Parathyroid adenoma (tissue), 2 donors: ENCODE measurements around the gene RASSF4.

ENCODE experiments used
- H2AFZ ChIP-seq: fragments of 300-600 bp; sonication (generic); one replicate; pipeline ENCODE4 v1.7.0; 2017; ENCODE audit warnings: antibody characterized with exemption, mild to moderate bottlenecking
- H3K27ac ChIP-seq: fragments of 300-600 bp; sonication (generic); one replicate; pipeline ENCODE4 v1.7.0; 2017
- H3K27me3 ChIP-seq: fragments of 300-600 bp; sonication (generic); one replicate; pipeline ENCODE4 v1.7.0; 2017; ENCODE audit warnings: low read length; ENCODE audit not compliant: control insufficient read depth, insufficient read depth
- H3K36me3 ChIP-seq: fragments of 300-600 bp; sonication (generic); one replicate; pipeline ENCODE4 v1.7.0; 2017; ENCODE audit warnings: low read length; ENCODE audit not compliant: control insufficient read depth, insufficient read depth
- H3K4me1 ChIP-seq: fragments of 300-600 bp; sonication (generic); one replicate; pipeline ENCODE4 v1.7.0; 2017; ENCODE audit warnings: control low read depth
- H3K4me2 ChIP-seq: fragments of 300-600 bp; sonication (generic); one replicate; pipeline ENCODE4 v1.7.0; 2017; ENCODE audit warnings: low read length
- H3K4me3 ChIP-seq: fragments of 300-600 bp; sonication (generic); one replicate; pipeline ENCODE4 v1.7.0; 2017; ENCODE audit warnings: low read depth, low read length
- H3K79me2 ChIP-seq: fragments of 300-600 bp; sonication (generic); one replicate; pipeline ENCODE4 v1.7.0; 2017; ENCODE audit warnings: control low read depth
- H3K9ac ChIP-seq: fragments of 300-600 bp; sonication (generic); one replicate; pipeline ENCODE4 v1.7.0; 2017; ENCODE audit warnings: mild to moderate bottlenecking
- H3K9me3 ChIP-seq: fragments of 300-600 bp; sonication (generic); one replicate; pipeline ENCODE4 v1.7.0; 2017; ENCODE audit warnings: low read length; ENCODE audit not compliant: control insufficient read depth
- TF ChIP-seq, protein P1 (sequence below): fragments of 300-600 bp; sonication (generic); IDR thresholded peaks from one replicate; pipeline ENCODE4 v1.7.0; 2017; ENCODE audit warnings: antibody characterized with exemption, mild to moderate bottlenecking
- donor health status: primary hyperparathyroidism.

Gene RASSF4

DNA sequence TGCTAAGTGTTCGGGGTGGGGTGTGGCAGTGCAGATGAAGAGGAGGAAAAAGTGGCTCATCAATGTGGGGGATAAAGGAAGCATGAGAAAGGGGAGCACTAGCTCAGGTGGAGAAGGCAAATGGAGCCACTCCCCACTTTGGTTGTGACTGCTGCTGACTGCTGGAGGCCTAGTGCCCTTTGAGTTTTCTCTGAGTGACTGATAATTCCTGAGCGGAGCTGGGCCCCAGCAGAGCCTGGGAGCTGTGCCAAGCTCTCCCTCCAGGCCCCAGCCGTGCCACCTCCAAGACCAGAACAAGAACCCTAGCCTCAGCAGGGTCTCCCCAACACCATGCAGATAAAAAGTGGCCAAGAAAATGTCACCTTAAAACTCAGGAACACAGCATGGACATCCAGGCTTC, 9.7 kb upstream of the RASSF4 start:
- Histone ChIP-seq H3K27ac (no peak overlapping the region), H3K9me3 (no peaks in the 10 kb centered on the region), H3K4me2 (no peak overlapping the region), H3K9ac (no peak overlapping the region), H3K4me3 (no peak overlapping the region), H3K27me3 (no peaks in the 10 kb centered on the region), H3K79me2 (no peaks in the 10 kb centered on the region), H3K4me1 (no peaks in the 10 kb centered on the region), H3K36me3 (no peaks in the 10 kb centered on the region), H2AFZ (no peak overlapping the region)
- TF ChIP-seq, protein P1, sequence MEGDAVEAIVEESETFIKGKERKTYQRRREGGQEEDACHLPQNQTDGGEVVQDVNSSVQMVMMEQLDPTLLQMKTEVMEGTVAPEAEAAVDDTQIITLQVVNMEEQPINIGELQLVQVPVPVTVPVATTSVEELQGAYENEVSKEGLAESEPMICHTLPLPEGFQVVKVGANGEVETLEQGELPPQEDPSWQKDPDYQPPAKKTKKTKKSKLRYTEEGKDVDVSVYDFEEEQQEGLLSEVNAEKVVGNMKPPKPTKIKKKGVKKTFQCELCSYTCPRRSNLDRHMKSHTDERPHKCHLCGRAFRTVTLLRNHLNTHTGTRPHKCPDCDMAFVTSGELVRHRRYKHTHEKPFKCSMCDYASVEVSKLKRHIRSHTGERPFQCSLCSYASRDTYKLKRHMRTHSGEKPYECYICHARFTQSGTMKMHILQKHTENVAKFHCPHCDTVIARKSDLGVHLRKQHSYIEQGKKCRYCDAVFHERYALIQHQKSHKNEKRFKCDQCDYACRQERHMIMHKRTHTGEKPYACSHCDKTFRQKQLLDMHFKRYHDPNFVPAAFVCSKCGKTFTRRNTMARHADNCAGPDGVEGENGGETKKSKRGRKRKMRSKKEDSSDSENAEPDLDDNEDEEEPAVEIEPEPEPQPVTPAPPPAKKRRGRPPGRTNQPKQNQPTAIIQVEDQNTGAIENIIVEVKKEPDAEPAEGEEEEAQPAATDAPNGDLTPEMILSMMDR = no peak

DNA sequence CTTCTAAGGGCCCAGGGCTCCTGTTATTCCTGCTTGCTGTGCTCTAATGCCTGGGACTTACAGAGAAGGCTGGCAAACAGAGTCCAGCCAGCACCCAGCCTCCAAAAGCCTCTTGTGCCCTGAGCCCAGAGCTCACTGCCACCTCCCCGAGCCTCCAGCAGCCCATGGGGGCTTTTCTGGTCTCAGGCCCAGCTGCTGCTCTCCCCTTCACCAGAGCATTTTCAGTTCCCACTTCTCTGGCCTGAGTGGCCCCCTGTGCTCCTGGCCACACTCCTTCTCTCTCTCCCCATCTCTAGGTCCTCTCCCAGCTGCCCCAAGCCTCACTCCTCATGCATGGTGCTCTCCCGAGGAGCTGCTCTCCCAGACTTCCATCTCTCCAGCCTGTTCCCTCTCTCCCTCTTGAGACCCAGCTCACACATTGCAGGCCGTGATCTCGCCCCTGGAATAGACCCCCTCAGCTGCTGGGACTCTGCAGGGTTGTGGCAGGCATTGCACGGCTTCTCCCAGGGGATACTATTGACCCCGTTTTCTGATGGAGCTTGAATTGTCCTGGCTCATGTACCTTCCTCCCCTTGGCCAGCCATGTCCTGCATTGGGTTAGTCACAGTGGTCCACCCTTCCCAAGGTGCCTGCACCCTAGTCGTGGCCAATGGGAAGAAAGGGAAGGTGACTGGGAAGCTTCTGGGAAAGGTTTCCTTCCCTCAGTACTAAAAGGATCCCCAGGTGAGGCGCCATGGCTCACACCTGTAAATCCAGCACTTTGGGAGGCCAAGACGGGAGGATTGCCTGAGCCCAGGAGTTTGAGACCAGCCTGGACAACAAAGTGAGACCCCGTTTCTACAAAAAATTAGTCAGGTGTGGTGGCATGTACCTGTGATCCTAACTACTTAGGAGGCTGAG, 9.0 kb upstream of the RASSF4 start:
- Histone ChIP-seq H3K4me3 (no peak overlapping the region), H3K9ac (no peak overlapping the region), H3K79me2 (no peaks in the 10 kb centered on the region), H3K9me3 (no peaks in the 10 kb centered on the region), H3K36me3 (no peaks in the 10 kb centered on the region), H3K4me1 (no peaks in the 10 kb centered on the region), H3K27me3 (no peaks in the 10 kb centered on the region), H2AFZ (no peak overlapping the region), H3K27ac (no peak overlapping the region), H3K4me2 (no peak overlapping the region)
- TF ChIP-seq, protein P1 = no peak

DNA sequence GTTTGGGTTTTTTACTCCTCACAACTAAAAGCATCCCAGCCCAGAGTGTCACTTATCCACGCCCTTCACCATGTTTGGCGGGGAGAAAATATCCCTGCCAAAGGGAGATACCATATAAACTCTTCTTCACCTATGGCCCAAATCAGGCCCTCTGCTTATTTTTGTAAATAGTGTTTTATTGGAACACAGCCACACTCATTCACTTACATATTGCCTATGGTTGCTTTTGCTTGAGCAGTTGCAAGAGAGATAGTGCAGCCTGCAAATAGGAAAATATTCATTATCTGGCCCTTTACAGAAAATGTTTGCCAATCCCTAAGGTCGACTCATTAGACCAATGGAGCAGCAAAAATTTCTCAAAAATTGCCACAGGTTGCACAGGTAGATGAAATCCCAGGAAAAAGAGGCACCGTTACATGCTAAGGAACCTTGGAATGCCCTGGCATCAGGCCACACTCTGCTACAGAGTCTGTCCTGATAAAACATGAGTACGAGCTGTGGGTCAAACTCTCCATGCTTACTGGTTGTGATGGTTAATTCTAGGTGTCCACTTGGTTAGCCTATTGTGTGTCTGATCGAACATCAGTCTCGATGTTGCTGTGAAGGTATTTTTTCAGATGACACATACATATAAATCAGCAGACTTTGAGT, 7.9 kb upstream of the RASSF4 start:
- Histone ChIP-seq H3K4me3 (no peak overlapping the region), H3K36me3 (no peaks in the 10 kb centered on the region), H2AFZ (no peak overlapping the region), H3K9ac (no peak overlapping the region), H3K4me2 (no peak overlapping the region), H3K4me1 (no peaks in the 10 kb centered on the region), H3K79me2 (no peaks in the 10 kb centered on the region), H3K27ac (no peak overlapping the region), H3K9me3 (no peaks in the 10 kb centered on the region), H3K27me3 (no peaks in the 10 kb centered on the region)
- TF ChIP-seq, protein P1 = no peak

- H3K4me1 ChIP-seq = no peaks in the 10 kb centered on the region
- H3K9ac ChIP-seq = no peak overlapping the region
- H3K9me3 ChIP-seq = no peaks in the 10 kb centered on the region
- TF ChIP-seq, protein P1 = no peak
- H3K27ac ChIP-seq = no peak overlapping the region
- no peaks in the 10 kb centered on the region for H3K36me3 ChIP-seq
- no peaks in the 10 kb centered on the region for H3K27me3 ChIP-seq
- H3K4me2 ChIP-seq = no peak overlapping the region
- no peak overlapping the region for H3K4me3 ChIP-seq
- H3K79me2 ChIP-seq = no peaks in the 10 kb centered on the region
- no peak overlapping the region for H2AFZ ChIP-seq
Measured at GRCh38 chr10:44952779-44953231, 6.8 kb upstream of the RASSF4 start.
